ENCODE data around the gene JAM3. TPM values are rescaled to one million over a fixed set of nuclear protein-coding genes. Genes with fewer than 3 reads are reported as not detected.
A peak's percentile ranks its signal among the peaks of the same experiment; 100 is the strongest.
"Not testable (repeated sequence)": the region's sequence is repeated elsewhere in the genome, so short reads cannot be mapped to it uniquely, and the experiment has no call there.

Gene JAM3
- total and polyA plus RNA-seq, 3 experiments from 2014 or later: 4.9 to 14.8 (median 12.5) TPM

GRCh38 chr11:134171951-134172350 is 103.1 kb downstream of the JAM3 start:
- no peak overlapping the region for H3K4me3 Mint-ChIP-seq
- H3K9me3 ChIP-seq (ENCODE audit: low read length): no peaks in the 10 kb centered on the region
- H3K4me1 Mint-ChIP-seq: no peaks in the 10 kb centered on the region
- H3K9me3 Mint-ChIP-seq: no peaks in the 10 kb centered on the region
- peaks cover 12 to 88% (median 37%) of the 10 kb centered on the region in 3 donors for H3K36me3 Mint-ChIP-seq
- no peaks in the 10 kb centered on the region for H3K4me1 ChIP-seq (ENCODE audit: insufficient read depth, low read length)
- H3K27ac ChIP-seq (ENCODE audit: low read depth, low read length): no peak overlapping the region
- H3K27me3 ChIP-seq (ENCODE audit: insufficient read depth, low read length, poor library complexity, severe bottlenecking): no peaks in the 10 kb centered on the region
- no peaks in the 10 kb centered on the region for H3K27me3 Mint-ChIP-seq
- H3K27ac Mint-ChIP-seq: peak overlapping the region in 1 of 8 donors; percentile 66
- POLR2A ChIA-PET: no interaction called here
- CTCF ChIA-PET: no interaction called here
- DNase-seq: no peak
- H3K36me3 ChIP-seq (ENCODE audit: insufficient read depth, low read length): peaks cover 25% of the 10 kb centered on the region
- no peak overlapping the region for H3K4me3 ChIP-seq (ENCODE audit: low read length)

- DNase-seq: no peak
- H3K27me3 ChIP-seq (ENCODE audit: insufficient read depth, low read length, poor library complexity, severe bottlenecking): no peaks in the 10 kb centered on the region
- H3K4me3 ChIP-seq (ENCODE audit: low read length): no peak overlapping the region
- H3K27ac ChIP-seq (ENCODE audit: low read depth, low read length): no peak overlapping the region
- peaks cover 27% of the 10 kb centered on the region for H3K36me3 ChIP-seq (ENCODE audit: insufficient read depth, low read length)
- ChIA-PET CTCF (interaction anchor here (0.9 kb wide), 1 partner anchor 26 kb away, joined by 3 read pairs; no protein-coding TSS in a partner anchor), POLR2A (no interaction called here)
- H3K27me3 Mint-ChIP-seq: no peaks in the 10 kb centered on the region
- H3K36me3 Mint-ChIP-seq: peaks cover 3 to 89% (median 39%) of the 10 kb centered on the region in 3 donors
- no peaks in the 10 kb centered on the region for H3K9me3 ChIP-seq (ENCODE audit: low read length)
- no peaks in the 10 kb centered on the region for H3K9me3 Mint-ChIP-seq
- no peak overlapping the region for H3K27ac Mint-ChIP-seq
- H3K4me3 Mint-ChIP-seq: no peak overlapping the region
- H3K4me1 ChIP-seq (ENCODE audit: insufficient read depth, low read length): no peaks in the 10 kb centered on the region
- no peaks in the 10 kb centered on the region for H3K4me1 Mint-ChIP-seq
Measured at GRCh38 chr11:134173296-134173695, 104.4 kb downstream of the JAM3 start.

- Histone ChIP-seq H3K36me3 (ENCODE audit: insufficient read depth, low read length) (peaks cover 18% of the 10 kb centered on the region), H3K9me3 (ENCODE audit: low read length) (no peaks in the 10 kb centered on the region), H3K27ac (ENCODE audit: low read depth, low read length) (no peak overlapping the region), H3K27me3 (ENCODE audit: insufficient read depth, low read length, poor library complexity, severe bottlenecking) (no peaks in the 10 kb centered on the region), H3K4me1 (ENCODE audit: insufficient read depth, low read length) (no peaks in the 10 kb centered on the region), H3K4me3 (ENCODE audit: low read length) (no peak overlapping the region)
- CTCF ChIA-PET: interaction anchor here (0.8 kb wide), 1 partner anchor 11 kb away, joined by 3 read pairs; no protein-coding TSS in a partner anchor
- Mint-ChIP-seq H3K4me3 (no peak overlapping the region), H3K4me1 (no peaks in the 10 kb centered on the region), H3K36me3 (peaks cover 0 to 84% (median 29%) of the 10 kb centered on the region in 3 donors), H3K27me3 (no peaks in the 10 kb centered on the region), H3K9me3 (no peaks in the 10 kb centered on the region), H3K27ac (peak overlapping the region in 2 of 8 donors; percentile 10 to 77)
- no peak for DNase-seq
- POLR2A ChIA-PET: no interaction called here
Measured at GRCh38 chr11:134176284-134176683, 107.4 kb downstream of the JAM3 start.

- Mint-ChIP-seq H3K9me3 (no peaks in the 10 kb centered on the region), H3K27ac (no peak overlapping the region), H3K36me3 (peaks cover 0 to 83% (median 29%) of the 10 kb centered on the region in 3 donors), H3K4me3 (no peak overlapping the region), H3K27me3 (no peaks in the 10 kb centered on the region), H3K4me1 (no peaks in the 10 kb centered on the region)
- Histone ChIP-seq H3K4me1 (ENCODE audit: insufficient read depth, low read length) (no peaks in the 10 kb centered on the region), H3K9me3 (ENCODE audit: low read length) (no peaks in the 10 kb centered on the region), H3K27ac (ENCODE audit: low read depth, low read length) (no peak overlapping the region), H3K4me3 (ENCODE audit: low read length) (no peak overlapping the region), H3K36me3 (ENCODE audit: insufficient read depth, low read length) (peaks cover 18% of the 10 kb centered on the region), H3K27me3 (ENCODE audit: insufficient read depth, low read length, poor library complexity, severe bottlenecking) (no peaks in the 10 kb centered on the region)
- DNase-seq: no peak
- POLR2A ChIA-PET: no interaction called here
- CTCF ChIA-PET: no interaction called here
Measured at GRCh38 chr11:134178032-134178674, 109.3 kb downstream of the JAM3 start.

GRCh38 chr11:134181707-134182106 is 112.8 kb downstream of the JAM3 start:
- Histone ChIP-seq H3K36me3 (ENCODE audit: insufficient read depth, low read length) (peaks cover 18% of the 10 kb centered on the region), H3K4me1 (ENCODE audit: insufficient read depth, low read length) (no peaks in the 10 kb centered on the region), H3K9me3 (ENCODE audit: low read length) (no peaks in the 10 kb centered on the region), H3K27ac (ENCODE audit: low read depth, low read length) (no peak overlapping the region), H3K27me3 (ENCODE audit: insufficient read depth, low read length, poor library complexity, severe bottlenecking) (no peaks in the 10 kb centered on the region), H3K4me3 (ENCODE audit: low read length) (no peak overlapping the region)
- Mint-ChIP-seq H3K9me3 (no peaks in the 10 kb centered on the region), H3K36me3 (peaks cover 0 to 74% (median 25%) of the 10 kb centered on the region in 3 donors), H3K27me3 (no peaks in the 10 kb centered on the region), H3K4me3 (no peak overlapping the region), H3K27ac (peak overlapping the region in 1 of 8 donors; percentile 72), H3K4me1 (no peaks in the 10 kb centered on the region)
- ChIA-PET POLR2A (no interaction called here), CTCF (no interaction called here)
- DNase-seq: no peak

- H3K36me3 Mint-ChIP-seq: peaks cover 37 to 84% (median 47%) of the 10 kb centered on the region in 3 donors
- not testable (repeated sequence) for H3K9me3 Mint-ChIP-seq; DNase-seq; H3K4me3 Mint-ChIP-seq; H3K4me1 Mint-ChIP-seq; H3K4me1 ChIP-seq (ENCODE audit: insufficient read depth, low read length); H3K27me3 ChIP-seq (ENCODE audit: insufficient read depth, low read length, poor library complexity, severe bottlenecking); H3K27me3 Mint-ChIP-seq; H3K27ac ChIP-seq (ENCODE audit: low read depth, low read length); H3K9me3 ChIP-seq (ENCODE audit: low read length); H3K27ac Mint-ChIP-seq; H3K4me3 ChIP-seq (ENCODE audit: low read length)
- H3K36me3 ChIP-seq (ENCODE audit: insufficient read depth, low read length): peaks cover 28% of the 10 kb centered on the region
- POLR2A ChIA-PET: interaction anchor here (0.6 kb wide), 1 partner anchor 181 kb away, joined by 3 read pairs; no protein-coding TSS in a partner anchor
- CTCF ChIA-PET: interaction anchor here (1.0 kb wide), 1 partner anchor 19 kb away, joined by 4 read pairs; no protein-coding TSS in a partner anchor
Measured at GRCh38 chr11:134188092-134188491, 119.2 kb downstream of the JAM3 start.

GRCh38 chr11:134196756-134197155 is 127.9 kb downstream of the JAM3 start:
- Histone ChIP-seq H3K27me3 (ENCODE audit: insufficient read depth, low read length, poor library complexity, severe bottlenecking) (no peaks in the 10 kb centered on the region), H3K36me3 (ENCODE audit: insufficient read depth, low read length) (peaks cover 24% of the 10 kb centered on the region), H3K9me3 (ENCODE audit: low read length) (no peaks in the 10 kb centered on the region), H3K27ac (ENCODE audit: low read depth, low read length) (no peak overlapping the region), H3K4me1 (ENCODE audit: insufficient read depth, low read length) (no peaks in the 10 kb centered on the region), H3K4me3 (ENCODE audit: low read length) (no peak overlapping the region)
- Mint-ChIP-seq H3K4me1 (peaks cover 5 to 13% (median 7%) of the 10 kb centered on the region in 3 donors), H3K9me3 (no peaks in the 10 kb centered on the region), H3K27ac (peak overlapping the region in 6 of 8 donors; percentile 13 to 90 (median 62)), H3K27me3 (no peaks in the 10 kb centered on the region), H3K4me3 (peak overlapping the region in 5 of 7 donors; percentile 23 to 51 (median 39)), H3K36me3 (peaks cover 8 to 81% (median 25%) of the 10 kb centered on the region in 3 donors)
- CTCF ChIA-PET: interaction anchor here (0.7 kb wide), 1 partner anchor 39 kb away, joined by 3 read pairs; no protein-coding TSS in a partner anchor
- peak in 1 of 5 donors; percentile 4 for DNase-seq
- POLR2A ChIA-PET: no interaction called here

- H3K27ac ChIP-seq (ENCODE audit: low read depth, low read length): no peak overlapping the region
- ChIA-PET CTCF (interaction anchor here (1.1 kb wide), 1 partner anchor 27 kb away, joined by 3 read pairs; no protein-coding TSS in a partner anchor), POLR2A (no interaction called here)
- no peaks in the 10 kb centered on the region for H3K4me1 ChIP-seq (ENCODE audit: insufficient read depth, low read length)
- no peaks in the 10 kb centered on the region for H3K9me3 ChIP-seq (ENCODE audit: low read length)
- Mint-ChIP-seq H3K36me3 (peaks cover 12 to 83% (median 27%) of the 10 kb centered on the region in 3 donors), H3K4me1 (peaks cover 5 to 13% (median 7%) of the 10 kb centered on the region in 3 donors), H3K4me3 (no peak overlapping the region), H3K9me3 (no peaks in the 10 kb centered on the region), H3K27me3 (no peaks in the 10 kb centered on the region), H3K27ac (peak overlapping the region in 2 of 8 donors; percentile 19 to 51)
- H3K4me3 ChIP-seq (ENCODE audit: low read length): no peak overlapping the region
- H3K36me3 ChIP-seq (ENCODE audit: insufficient read depth, low read length): peaks cover 22% of the 10 kb centered on the region
- no peak for DNase-seq
- no peaks in the 10 kb centered on the region for H3K27me3 ChIP-seq (ENCODE audit: insufficient read depth, low read length, poor library complexity, severe bottlenecking)
Measured at GRCh38 chr11:134199531-134199930, 130.7 kb downstream of the JAM3 start.

Data from CD8-positive, alpha-beta memory T cell (primary cell).